H1 (cell line): ENCODE measurements around the gene ARSB. TPM values are rescaled to one million over a fixed set of nuclear protein-coding genes. Genes with fewer than 3 reads are reported as not detected.
A peak's percentile ranks its signal among the peaks of the same experiment; 100 is the strongest.

Experiments used
- CTCF ChIA-PET: fragments of 300-600 bp; sonication (Branson Sonifier 250); formaldehyde crosslinking; loops from one replicate; lab custom pipeline; 2021; ENCODE audit not compliant: partially characterized antibody; lab: Charles Lee
- POLR2A ChIA-PET: fragments of 300-600 bp; sonication (Branson Sonifier 250); formaldehyde crosslinking; loops from one replicate; lab custom pipeline; 2021; ENCODE audit warnings: inconsistent platforms; ENCODE audit not compliant: partially characterized antibody; lab: Charles Lee
- DNase-seq, 2 experiments: peaks; one replicate each; pipeline versions ENCODE4 v3.0.0 to v3.0.0-alpha.2; 2010 to 2022; ENCODE audit warnings: low spot score in 2 of 2, low read depth in 1 of 2, mixed read lengths in 1 of 2
- FAIRE-seq: peaks from 2 replicates; lab custom pipeline; 2011; peaks lifted over from hg19 to GRCh38; lab: Jason Lieb, UNC
- H2AFZ ChIP-seq: 2 replicates; pipeline ENCODE4 v1.8.1; 2012; ENCODE audit warnings: low read length, inconsistent platforms
- H2AK5ac ChIP-seq: 2 replicates; pipeline ENCODE4 v1.6.1; 2013; ENCODE audit warnings: low read depth, low read length
- H2BK120ac ChIP-seq: replicated peaks from 2 replicates; pipeline ENCODE3; 2013; ENCODE audit warnings: low read depth, low read length, inconsistent platforms
- H2BK12ac ChIP-seq: 2 replicates; pipeline ENCODE4 v1.6.1; 2013; ENCODE audit warnings: low read depth, low read length
- H2BK15ac ChIP-seq: 2 replicates; pipeline ENCODE4 v1.6.1; 2013; ENCODE audit warnings: low read length
- H2BK20ac ChIP-seq: 2 replicates; pipeline ENCODE4 v1.6.1; 2013; ENCODE audit warnings: low read length
- H2BK5ac ChIP-seq: 2 replicates; pipeline ENCODE4 v1.6.1; 2013; ENCODE audit warnings: low read depth, low read length
- H3K14ac ChIP-seq: 2 replicates; pipeline ENCODE4 v1.6.1; 2013; ENCODE audit warnings: inconsistent platforms; ENCODE audit not compliant: insufficient read length
- H3K18ac ChIP-seq: 2 replicates; pipeline ENCODE4 v1.6.1; 2013; ENCODE audit warnings: low read length; ENCODE audit errors: extremely low read depth
- H3K23ac ChIP-seq: 2 replicates; pipeline ENCODE4 v1.6.1; 2013; ENCODE audit warnings: inconsistent platforms; ENCODE audit not compliant: insufficient read length
- H3K23me2 ChIP-seq: 2 replicates; pipeline ENCODE4 v1.6.1; 2013; ENCODE audit warnings: low read depth, low read length
- H3K27ac ChIP-seq: 2 replicates; pipeline ENCODE4 v1.6.1; 2011; ENCODE audit warnings: low read depth, low read length, inconsistent platforms
- H3K27me3 ChIP-seq, 4 experiments: replicated peaks in 1 of 4; 1 replicate in 1 of 4; 2 replicates in 3 of 4; pipeline versions ENCODE4 v1.6.1 to v1.8.1; 2011 to 2013; ENCODE audit warnings: low read length in 3 of 4, mild to moderate bottlenecking in 3 of 4, inconsistent platforms in 2 of 4, mixed read lengths in 2 of 4, moderate library complexity in 1 of 4; ENCODE audit not compliant: control insufficient read depth in 3 of 4, insufficient read depth in 3 of 4; ENCODE audit errors: extremely low read depth in 1 of 4
- H3K36me3 ChIP-seq, 4 experiments: 2 replicates each; pipeline versions ENCODE4 v1.6.1 to v1.8.1; 2011 to 2013; ENCODE audit warnings: mild to moderate bottlenecking in 4 of 4, low read length in 3 of 4, moderate library complexity in 2 of 4, control low read depth in 1 of 4, inconsistent platforms in 1 of 4; ENCODE audit not compliant: insufficient read depth in 4 of 4, control insufficient read depth in 2 of 4
- H3K4ac ChIP-seq: replicated peaks from 2 replicates; pipeline ENCODE3; 2013; ENCODE audit warnings: low read length, low read depth, mixed read lengths, inconsistent platforms; ENCODE audit not compliant: insufficient read length
- H3K4me1 ChIP-seq, 4 experiments: replicated peaks in 1 of 4; 1 replicate in 1 of 4; 2 replicates in 3 of 4; pipeline versions ENCODE4 v1.6.1 to v1.8.1; 2011 to 2013; ENCODE audit warnings: low read length in 3 of 4, inconsistent platforms in 2 of 4, mixed read lengths in 1 of 4; ENCODE audit not compliant: insufficient read depth in 4 of 4, control insufficient read depth in 3 of 4
- H3K4me2 ChIP-seq, 2 experiments: 2 replicates each; pipeline versions ENCODE4 v1.6.1 to v1.8.1; 2011 to 2013; ENCODE audit warnings: low read depth in 2 of 2, low read length in 2 of 2, control low read depth in 1 of 2, inconsistent platforms in 1 of 2, mild to moderate bottlenecking in 1 of 2; ENCODE audit not compliant: insufficient read depth in 1 of 2
- H3K4me3 ChIP-seq, 4 experiments: fragments of 200-600, 300-600 bp in 1 of 4; sonication (generic), shearing (Covaris generic), sonication (Bioruptor Twin) in 1 of 4; 2 replicates each; pipeline versions ENCODE4 v1.5.1 to v1.8.1; 2011 to 2016; ENCODE audit warnings: low read length in 4 of 4, low read depth in 3 of 4, control low read depth in 2 of 4, inconsistent platforms in 2 of 4, mild to moderate bottlenecking in 2 of 4, mixed read lengths in 1 of 4, moderate library complexity in 1 of 4; ENCODE audit not compliant: insufficient read depth in 2 of 4; ENCODE audit errors: extremely low read depth in 1 of 4
- H3K56ac ChIP-seq: replicated peaks from 2 replicates; pipeline ENCODE3; 2013; ENCODE audit warnings: low read depth, mild to moderate bottlenecking, mixed read lengths, low read length, inconsistent platforms; ENCODE audit not compliant: insufficient read length
- H3K79me1 ChIP-seq: 2 replicates; pipeline ENCODE4 v1.6.1; 2013; ENCODE audit warnings: low read depth, low read length, control low read depth
- H3K79me2 ChIP-seq, 2 experiments: 2 replicates each; pipeline versions ENCODE4 v1.6.1 to v1.8.1; 2012 to 2013; ENCODE audit warnings: low read length in 2 of 2, mild to moderate bottlenecking in 2 of 2, inconsistent platforms in 1 of 2; ENCODE audit not compliant: insufficient read depth in 2 of 2, control insufficient read depth in 1 of 2
- H3K9ac ChIP-seq, 4 experiments: replicated peaks in 1 of 4; 1 replicate in 1 of 4; 2 replicates in 3 of 4; pipeline versions ENCODE4 v1.6.1 to v1.8.1; 2011 to 2013; ENCODE audit warnings: low read depth in 3 of 4, low read length in 3 of 4, control low read depth in 2 of 4, mild to moderate bottlenecking in 2 of 4, moderate library complexity in 2 of 4, inconsistent platforms in 1 of 4; ENCODE audit errors: extremely low read depth in 1 of 4
- H3K9me3 ChIP-seq, 2 experiments: 2 replicates each; pipeline versions ENCODE4 v1.6.1 to v1.8.1; 2012 to 2013; ENCODE audit warnings: mild to moderate bottlenecking in 2 of 2, moderate library complexity in 2 of 2, control low read depth in 1 of 2, inconsistent platforms in 1 of 2, low read depth in 1 of 2, low read length in 1 of 2, mixed read lengths in 1 of 2; ENCODE audit not compliant: insufficient read depth in 2 of 2
- H4K20me1 ChIP-seq, 2 experiments: replicated peaks in 1 of 2; 2 replicates each; pipeline versions ENCODE3 to v1.8.1; 2011 to 2013; ENCODE audit warnings: inconsistent platforms in 2 of 2, low read length in 2 of 2, mild to moderate bottlenecking in 1 of 2; ENCODE audit not compliant: insufficient read depth in 2 of 2, control insufficient read depth in 1 of 2
- H4K5ac ChIP-seq: 2 replicates; pipeline ENCODE4 v1.6.1; 2013; ENCODE audit warnings: low read length, low read depth, mixed read lengths, inconsistent platforms; ENCODE audit not compliant: insufficient read length
- H4K8ac ChIP-seq: 2 replicates; pipeline ENCODE4 v1.8.0; 2013; ENCODE audit warnings: mild to moderate bottlenecking, moderate library complexity, low read length, inconsistent platforms; ENCODE audit not compliant: insufficient read depth; ENCODE audit errors: extremely low read depth
- H4K91ac ChIP-seq: replicated peaks from 2 replicates; pipeline ENCODE3; 2013; ENCODE audit warnings: low read length, mixed read lengths, inconsistent platforms; ENCODE audit not compliant: insufficient read length
- POLR2AphosphoS5 ChIP-seq: IDR thresholded peaks from 2 replicates; pipeline ENCODE4 v1.6.1; 2011; ENCODE audit warnings: low read depth, low read length
- RAD21 ChIP-seq, 2 experiments: IDR thresholded peaks in 1 of 2; conservative IDR thresholded peaks in 1 of 2; 2 replicates each; pipeline ENCODE4 v1.6.1; 2011; ENCODE audit warnings: low read depth in 2 of 2, low read length in 2 of 2, improper control_type of control experiment in 1 of 2, inconsistent platforms in 1 of 2, mild to moderate bottlenecking in 1 of 2, moderate library complexity in 1 of 2
- WGBS, 2 experiments: shearing (Covaris generic) in 1 of 2; methylation state at CpG; one replicate each; pipeline versions ENCODE4 v1.1.6 to v1.1.7; 2013 to 2015; ENCODE audit warnings: low lambda C conversion rate in 2 of 2, mixed read lengths in 2 of 2, inconsistent platforms in 1 of 2, low coverage in 1 of 2, missing lambda C conversion rate in 1 of 2; ENCODE audit not compliant: insufficient replicate concordance in 2 of 2, insufficient coverage in 1 of 2, insufficient read length in 1 of 2; ENCODE audit errors: extremely low coverage in 1 of 2, missing lambda C conversion rate in 1 of 2; 5-methylcytosine and 5-hydroxymethylcytosine counted together
- polyA plus RNA-seq, 7 experiments: library from polyadenylated mRNA; depleted of rRNA in 3 of 7; stranded (reverse) in 5 of 7; unstranded in 2 of 7; fragments of >200 nt in 5 of 7; fragments of 200-250 nt in 2 of 7; gene quantifications; 1 replicate in 5 of 7; 2 replicates in 1 of 7; 4 replicates in 1 of 7; pipeline versions ENCODE4 v1.2.1 to v1.2.3, GENCODE V29; 2011 to 2013; ENCODE audit warnings: missing spikeins in 2 of 7, mixed read lengths in 2 of 7
- total RNA-seq: library from RNA; stranded (reverse); fragmentation: NEBNext Ultra II Directional; extraction: Animal tissue kit (Norgen Biotek cat#: 25700); gene quantifications from 2 replicates; pipeline ENCODE4 v1.2.1, GENCODE V29; 2021

ARSB gene
- total and polyA plus RNA-seq, 2 of the 8 experiments (the other 6 are each of a cell fraction or from before 2014, with no cell fraction given): 6.4 to 13.9 TPM

DNA sequence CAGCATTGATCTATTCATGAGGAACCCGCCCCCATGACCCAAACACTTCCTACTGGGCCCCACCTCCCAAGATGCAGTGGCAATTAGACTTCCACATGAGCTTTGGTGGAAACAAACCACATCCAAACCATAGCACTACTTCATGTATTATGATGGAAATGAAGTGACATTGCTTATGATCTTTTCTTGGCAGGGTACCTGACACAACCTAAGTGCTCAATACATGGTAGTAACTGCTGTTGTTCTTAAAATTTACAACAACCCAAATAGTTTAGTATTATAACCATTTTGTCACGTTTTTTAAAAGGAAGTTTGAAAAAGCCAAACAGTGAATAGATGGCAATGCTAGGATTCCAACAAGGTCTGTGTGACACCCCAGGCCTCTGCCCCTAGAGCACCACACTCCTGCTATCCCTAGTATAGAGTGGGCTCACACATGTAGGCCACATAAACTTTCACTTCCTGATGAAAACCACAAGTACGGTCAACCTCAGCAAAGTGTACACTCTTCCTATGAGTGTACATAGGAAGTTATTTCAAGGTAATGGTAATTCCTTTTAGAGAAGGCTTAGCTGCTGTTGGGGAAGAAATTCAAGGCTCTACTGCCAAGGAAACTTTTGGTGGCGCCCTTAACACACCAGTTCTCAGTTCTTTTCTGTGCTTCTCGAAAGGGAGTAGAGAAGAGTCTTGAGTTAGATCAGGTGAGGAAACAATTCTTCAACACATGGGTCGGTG is 97.6 kb downstream of the ARSB start:
- FAIRE-seq: no peak
- POLR2A ChIA-PET: no interaction called here
- no peak overlapping the region for H3K9ac ChIP-seq

More for the DNA sequence above, 97.6 kb downstream of the ARSB start:
- Histone ChIP-seq H3K4me2 (no peak overlapping the region), H3K4me1 (peaks cover 0 to 7% (median 1%) of the 10 kb centered on the region in 4 experiments; a peak in 1 of 7 replicates), H3K23ac (no peak overlapping the region), H3K9me3 (no peaks in the 10 kb centered on the region), H2BK20ac (no peak overlapping the region), H3K4me3 (no peak overlapping the region), H3K27me3 (no peaks in the 10 kb centered on the region), H3K23me2 (no peaks in the 10 kb centered on the region), H4K8ac (no peak overlapping the region), H2BK120ac (no peak overlapping the region), H2BK5ac (no peak overlapping the region), H3K14ac (no peak overlapping the region), H4K5ac (no peak overlapping the region), H3K27ac (no peak overlapping the region), H3K18ac (no peak overlapping the region), H3K56ac (no peak overlapping the region), H2BK12ac (no peak overlapping the region)
- CTCF ChIA-PET: interaction anchor here (0.6 to 5.3 kb wide), 19 partner anchors 9 to 1257 kb away, joined by 3 to 41 read pairs (median 3); no protein-coding TSS in a partner anchor
- no peak for DNase-seq
- TF ChIP-seq RAD21 (IDR thresholded peaks at IDR 0.05 in 1 of 2, conservative IDR thresholded peaks at IDR 0.05 in 1 of 2; ENCODE audit: low read depth in 2 of 2, low read length in 2 of 2) (peak; percentile 33 to 43), POLR2AphosphoS5 (no peak)
- TF ChIP-seq, all 59 proteins: peak for 1
- no peak overlapping the region for H2AFZ ChIP-seq
- H4K91ac ChIP-seq: no peak overlapping the region
- H3K79me1 ChIP-seq: no peaks in the 10 kb centered on the region
- no peaks in the 10 kb centered on the region for H3K79me2 ChIP-seq
- no peaks in the 10 kb centered on the region for H4K20me1 ChIP-seq
- 85% methylated on average over 6 of the region's 6 CpGs; no CpG with 5 or more reads in 1 of the 2 experiments for WGBS, 2 experiments
- H3K36me3 ChIP-seq: no peaks in the 10 kb centered on the region
- H3K4ac ChIP-seq: no peak overlapping the region
- H2AK5ac ChIP-seq: no peak overlapping the region
- no peak overlapping the region for H2BK15ac ChIP-seq
